ENCODE data around the gene FKBP5.

The FKBP5 gene

DNA sequence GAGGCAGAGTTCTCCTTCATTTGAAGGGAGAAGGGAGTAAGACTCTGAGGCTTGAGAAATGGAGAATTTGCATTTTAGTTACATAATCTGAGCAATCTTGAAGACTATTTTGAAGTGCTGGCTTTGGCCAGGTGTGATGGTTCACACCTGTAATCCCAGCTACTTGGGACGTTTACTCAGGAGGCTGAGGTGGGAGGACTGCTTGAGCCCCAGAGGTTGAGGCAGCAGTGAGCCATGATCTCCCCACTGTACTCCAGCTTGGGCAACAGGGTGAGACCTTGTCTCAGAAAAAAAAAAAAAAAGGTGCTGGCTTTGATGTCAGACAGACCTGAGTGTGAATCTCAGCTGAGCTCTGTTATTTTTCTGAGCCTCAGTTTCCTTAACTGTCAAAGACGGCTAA, 35.8 kb upstream of the FKBP5 start:
- H3K27ac ChIP-seq (ENCODE audit: low read length): no peak overlapping the region

DNA sequence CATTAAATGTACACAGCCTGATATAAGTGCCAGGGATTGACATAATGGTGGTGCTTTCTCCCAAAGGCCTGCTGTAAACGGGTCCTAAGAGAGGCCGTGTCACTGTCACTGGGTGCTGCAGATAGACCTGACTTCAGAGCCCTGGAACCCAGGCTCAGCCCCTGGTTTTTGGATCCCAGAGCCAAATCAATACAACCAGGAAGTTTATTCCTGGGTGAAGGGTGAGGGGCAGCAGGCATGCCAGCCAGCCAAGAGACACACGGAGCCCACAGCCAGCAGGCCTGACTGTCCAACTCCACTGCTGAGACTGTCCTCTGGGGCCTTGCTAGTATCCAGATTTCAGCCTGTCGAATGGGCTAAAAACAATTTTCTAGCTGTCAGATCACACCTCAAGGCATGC, 35.3 kb upstream of the FKBP5 start:
- peaks cover 27% of the 10 kb centered on the region for H3K4me1 ChIP-seq (ENCODE audit: low read length)
- no peaks in the 10 kb centered on the region for H3K27me3 ChIP-seq (replicated peaks; ENCODE audit: insufficient read depth, low read length)
- no peak overlapping the region for H2AFZ ChIP-seq (ENCODE audit: low read length)
- H4K20me1 ChIP-seq (ENCODE audit: insufficient read depth, low read length): no peaks in the 10 kb centered on the region
- H3K9me2 ChIP-seq (replicated peaks; ENCODE audit: insufficient read depth, low read length): no peaks in the 10 kb centered on the region
- H3K27ac ChIP-seq (ENCODE audit: low read length): no peak overlapping the region
- DNase-seq: no peak
- H3K4me2 ChIP-seq (ENCODE audit: low read depth, low read length): no peak overlapping the region
- H3K79me2 ChIP-seq (ENCODE audit: low read length): no peaks in the 10 kb centered on the region
- peaks cover 7% of the 10 kb centered on the region for H3F3A ChIP-seq (ENCODE audit: insufficient read depth, low read length)
- no peak overlapping the region for H3K4me3 ChIP-seq (ENCODE audit: low read length)
- TF ChIP-seq EZH2 (optimal IDR thresholded peaks at IDR 0.05; ENCODE audit: low read depth, low read length) (no peak), EZH2phosphoT487 (IDR thresholded peaks at IDR 0.05; ENCODE audit: low read length) (no peak)
- TF ChIP-seq, protein P1, sequence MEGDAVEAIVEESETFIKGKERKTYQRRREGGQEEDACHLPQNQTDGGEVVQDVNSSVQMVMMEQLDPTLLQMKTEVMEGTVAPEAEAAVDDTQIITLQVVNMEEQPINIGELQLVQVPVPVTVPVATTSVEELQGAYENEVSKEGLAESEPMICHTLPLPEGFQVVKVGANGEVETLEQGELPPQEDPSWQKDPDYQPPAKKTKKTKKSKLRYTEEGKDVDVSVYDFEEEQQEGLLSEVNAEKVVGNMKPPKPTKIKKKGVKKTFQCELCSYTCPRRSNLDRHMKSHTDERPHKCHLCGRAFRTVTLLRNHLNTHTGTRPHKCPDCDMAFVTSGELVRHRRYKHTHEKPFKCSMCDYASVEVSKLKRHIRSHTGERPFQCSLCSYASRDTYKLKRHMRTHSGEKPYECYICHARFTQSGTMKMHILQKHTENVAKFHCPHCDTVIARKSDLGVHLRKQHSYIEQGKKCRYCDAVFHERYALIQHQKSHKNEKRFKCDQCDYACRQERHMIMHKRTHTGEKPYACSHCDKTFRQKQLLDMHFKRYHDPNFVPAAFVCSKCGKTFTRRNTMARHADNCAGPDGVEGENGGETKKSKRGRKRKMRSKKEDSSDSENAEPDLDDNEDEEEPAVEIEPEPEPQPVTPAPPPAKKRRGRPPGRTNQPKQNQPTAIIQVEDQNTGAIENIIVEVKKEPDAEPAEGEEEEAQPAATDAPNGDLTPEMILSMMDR (IDR thresholded peaks at IDR 0.05; ENCODE audit: low read length): no peak
- H3K9me3 ChIP-seq (replicated peaks; ENCODE audit: insufficient read depth, low read length): no peaks in the 10 kb centered on the region
- H3K36me3 ChIP-seq (replicated peaks; ENCODE audit: insufficient read depth, low read length): no peaks in the 10 kb centered on the region
- H3K9ac ChIP-seq (ENCODE audit: low read length): no peak overlapping the region

More for the DNA sequence above, 35.8 kb upstream of the FKBP5 start:
- H3F3A ChIP-seq (ENCODE audit: insufficient read depth, low read length): peaks cover 10% of the 10 kb centered on the region
- no peaks in the 10 kb centered on the region for H3K79me2 ChIP-seq (ENCODE audit: low read length)
- H3K36me3 ChIP-seq (replicated peaks; ENCODE audit: insufficient read depth, low read length): no peaks in the 10 kb centered on the region
- H3K9me2 ChIP-seq (replicated peaks; ENCODE audit: insufficient read depth, low read length): no peaks in the 10 kb centered on the region
- no peak overlapping the region for H3K4me2 ChIP-seq (ENCODE audit: low read depth, low read length)
- H3K4me1 ChIP-seq (ENCODE audit: low read length): peaks cover 27% of the 10 kb centered on the region
- DNase-seq: no peak
- no peaks in the 10 kb centered on the region for H3K9me3 ChIP-seq (replicated peaks; ENCODE audit: insufficient read depth, low read length)
- H3K9ac ChIP-seq (ENCODE audit: low read length): no peak overlapping the region
- no peak overlapping the region for H3K4me3 ChIP-seq (ENCODE audit: low read length)
- H2AFZ ChIP-seq (ENCODE audit: low read length): no peak overlapping the region
- no peaks in the 10 kb centered on the region for H4K20me1 ChIP-seq (ENCODE audit: insufficient read depth, low read length)
- TF ChIP-seq, protein P1 (IDR thresholded peaks at IDR 0.05; ENCODE audit: low read length): no peak
- TF ChIP-seq EZH2phosphoT487 (IDR thresholded peaks at IDR 0.05; ENCODE audit: low read length) (no peak), EZH2 (optimal IDR thresholded peaks at IDR 0.05; ENCODE audit: low read depth, low read length) (no peak)
- no peaks in the 10 kb centered on the region for H3K27me3 ChIP-seq (replicated peaks; ENCODE audit: insufficient read depth, low read length)

DNA sequence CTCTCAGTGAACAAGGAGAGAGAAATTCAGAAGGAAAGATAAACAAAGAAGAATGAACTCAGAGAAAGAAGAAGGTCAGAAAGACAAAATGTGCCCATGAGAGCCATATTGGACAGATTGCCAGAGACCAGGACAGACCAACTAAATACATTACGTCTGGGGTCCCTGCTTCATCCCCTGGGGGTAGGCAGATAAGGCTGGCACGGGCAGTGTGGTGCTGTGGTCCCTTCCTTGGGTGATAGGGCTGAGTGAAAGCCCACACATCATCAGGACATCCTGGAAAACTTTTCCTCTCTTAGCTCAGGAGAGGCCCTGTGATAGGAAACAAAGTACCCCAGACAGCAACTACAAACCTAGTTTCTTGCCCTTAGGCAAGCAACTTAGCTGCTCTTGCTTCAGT, 34.9 kb upstream of the FKBP5 start:
- Histone ChIP-seq H3K4me2 (ENCODE audit: low read depth, low read length) (no peak overlapping the region), H4K20me1 (ENCODE audit: insufficient read depth, low read length) (no peaks in the 10 kb centered on the region), H3K4me3 (ENCODE audit: low read length) (no peak overlapping the region), H3K27me3 (replicated peaks; ENCODE audit: insufficient read depth, low read length) (no peaks in the 10 kb centered on the region), H3K27ac (ENCODE audit: low read length) (no peak overlapping the region), H2AFZ (ENCODE audit: low read length) (no peak overlapping the region), H3K79me2 (ENCODE audit: low read length) (no peaks in the 10 kb centered on the region), H3K9me2 (replicated peaks; ENCODE audit: insufficient read depth, low read length) (no peaks in the 10 kb centered on the region), H3K4me1 (ENCODE audit: low read length) (peaks cover 26% of the 10 kb centered on the region), H3K9me3 (replicated peaks; ENCODE audit: insufficient read depth, low read length) (no peaks in the 10 kb centered on the region), H3F3A (ENCODE audit: insufficient read depth, low read length) (peaks cover 3% of the 10 kb centered on the region), H3K9ac (ENCODE audit: low read length) (no peak overlapping the region), H3K36me3 (replicated peaks; ENCODE audit: insufficient read depth, low read length) (no peaks in the 10 kb centered on the region)
- no peak for DNase-seq
- TF ChIP-seq EZH2 (optimal IDR thresholded peaks at IDR 0.05; ENCODE audit: low read depth, low read length): no peak
- TF ChIP-seq, protein P1 (IDR thresholded peaks at IDR 0.05; ENCODE audit: low read length): no peak
- no peak for TF ChIP-seq EZH2phosphoT487 (IDR thresholded peaks at IDR 0.05; ENCODE audit: low read length)

Measured in MM.1S (cell line).